Stimulated activated CD8-positive, alpha-beta memory T cell treated with anti-CD3 and anti-CD28 coated beads, Interleukin-2, amount 100 ng/mL, for 48 hours (primary cell): ENCODE results near the gene CCDC85A.

Source experiments
- DNase-seq, 2 donors: peaks; one replicate each; pipeline ENCODE4 v3.0.0-alpha.2; 2020; ENCODE audit warnings: low read depth in 2 of 2

CCDC85A gene

GRCh38 chr2:56192664-56193305 is 9.0 kb downstream of the CCDC85A start:
- no peak for DNase-seq

GRCh38 chr2:56195563-56195962 is 11.8 kb downstream of the CCDC85A start:
- no peak for DNase-seq

DNA sequence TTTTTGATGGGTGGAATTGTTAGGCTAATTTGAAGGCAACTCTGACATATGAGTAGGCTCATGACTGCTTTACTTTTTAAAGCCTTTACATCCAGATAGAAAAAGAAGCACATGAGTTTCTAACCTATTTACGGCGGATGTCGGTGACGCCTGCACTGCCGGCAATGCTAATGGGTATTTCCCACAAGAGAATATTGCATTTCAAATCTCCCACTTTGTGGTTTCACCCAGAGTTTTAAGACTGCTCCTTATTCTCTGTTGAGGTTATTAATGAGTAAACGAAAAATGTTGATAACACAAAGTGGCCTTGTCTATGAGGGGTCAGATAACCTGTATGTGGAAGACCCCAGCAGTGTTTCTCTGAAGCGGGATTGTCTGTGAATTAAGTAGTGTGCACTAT is 14.0 kb downstream of the CCDC85A start:
- no peak for DNase-seq

GRCh38 chr2:56198936-56199335 is 15.1 kb downstream of the CCDC85A start:
- DNase-seq: no peak

DNA sequence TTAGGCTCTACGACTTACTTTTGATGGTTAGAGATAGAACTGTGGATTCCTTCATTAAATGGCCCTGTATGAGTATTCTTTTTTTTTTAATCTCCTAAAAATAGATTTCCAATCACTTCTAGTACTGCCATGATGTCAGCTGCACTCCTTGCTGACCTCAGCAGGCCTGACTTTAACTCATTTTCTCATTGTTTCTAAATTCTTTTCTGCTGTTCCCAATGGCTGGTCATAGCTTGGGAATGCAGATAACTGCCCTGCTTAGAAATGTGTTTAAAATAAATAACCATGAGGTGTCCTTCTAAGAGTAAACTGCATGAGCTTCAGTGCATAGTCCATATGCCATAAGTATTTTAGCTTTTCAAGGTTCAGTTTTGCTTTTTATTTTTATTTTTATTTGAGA is 15.7 kb downstream of the CCDC85A start:
- DNase-seq: no peak

DNA sequence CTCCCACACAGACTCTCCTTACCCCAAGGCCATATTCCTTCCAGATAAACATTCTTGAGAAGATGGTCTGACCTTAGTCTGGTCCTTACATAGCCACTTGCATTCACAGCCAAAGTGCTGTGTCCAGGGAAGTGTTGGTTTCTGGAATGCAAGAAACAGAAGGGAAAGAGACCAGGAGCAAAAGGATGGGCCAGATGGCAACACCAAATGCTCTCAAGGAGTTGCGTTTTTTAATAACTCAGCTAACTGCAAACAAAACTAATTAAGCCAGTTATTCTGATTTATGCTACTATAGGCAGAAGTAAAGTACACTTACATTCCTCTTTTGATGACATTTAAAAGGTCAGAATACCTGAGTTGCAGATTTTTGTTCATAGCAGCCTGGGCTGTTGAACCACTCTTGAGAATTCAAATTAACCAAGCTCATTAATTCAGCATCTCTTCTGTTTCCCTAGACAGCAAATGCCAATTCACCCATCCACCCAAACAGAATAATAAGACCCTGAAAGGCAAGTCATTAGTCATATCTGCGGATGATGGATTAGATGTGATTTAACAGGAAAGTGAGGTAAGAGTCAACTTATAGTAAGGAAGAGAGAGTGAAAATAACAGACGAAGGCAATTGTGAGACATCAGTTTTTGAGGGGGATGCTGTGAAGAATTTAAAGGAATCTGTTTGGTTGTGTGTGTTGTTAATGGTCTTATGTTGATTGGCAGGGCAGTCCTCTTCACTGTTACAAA is 18.8 kb downstream of the CCDC85A start:
- no peak for DNase-seq

DNA sequence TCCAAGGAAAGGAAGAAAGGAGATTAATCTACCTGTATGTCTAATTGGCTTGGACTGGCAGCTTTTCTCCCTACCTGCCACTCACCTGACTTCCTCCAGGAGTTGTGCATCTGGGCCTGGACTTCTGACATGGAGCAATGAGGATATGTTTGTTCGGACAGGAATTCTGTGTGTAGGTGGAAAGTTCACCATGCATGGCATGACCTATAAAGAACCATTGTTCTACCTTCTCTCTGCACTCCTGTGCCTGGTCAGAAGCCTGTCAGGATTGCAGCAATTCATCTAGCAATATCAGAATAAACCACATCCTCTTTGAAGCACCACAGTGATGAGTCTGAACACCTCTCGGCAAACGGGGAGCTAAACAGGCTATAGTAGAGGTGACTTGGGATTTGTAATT is 20.8 kb downstream of the CCDC85A start:
- DNase-seq: no peak

DNA sequence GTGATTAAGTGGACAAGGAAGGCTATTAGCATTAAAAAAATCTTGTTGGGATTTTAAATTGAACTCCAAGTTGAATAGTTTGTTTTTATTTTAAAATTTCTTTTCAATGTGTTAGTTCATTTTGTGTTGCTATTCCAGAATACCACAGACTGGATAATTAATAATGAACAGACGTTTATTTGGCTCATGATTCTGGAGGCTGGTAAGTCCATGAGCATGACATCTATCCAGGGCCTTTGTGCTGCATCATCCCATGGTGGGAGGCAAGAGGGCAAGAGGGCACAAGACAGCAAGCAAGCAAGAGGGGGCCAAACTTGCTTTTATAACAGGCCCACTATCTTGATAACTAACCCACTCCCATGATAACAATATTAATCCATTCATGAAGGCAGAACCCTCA is 22.5 kb downstream of the CCDC85A start:
- DNase-seq: no peak

DNA sequence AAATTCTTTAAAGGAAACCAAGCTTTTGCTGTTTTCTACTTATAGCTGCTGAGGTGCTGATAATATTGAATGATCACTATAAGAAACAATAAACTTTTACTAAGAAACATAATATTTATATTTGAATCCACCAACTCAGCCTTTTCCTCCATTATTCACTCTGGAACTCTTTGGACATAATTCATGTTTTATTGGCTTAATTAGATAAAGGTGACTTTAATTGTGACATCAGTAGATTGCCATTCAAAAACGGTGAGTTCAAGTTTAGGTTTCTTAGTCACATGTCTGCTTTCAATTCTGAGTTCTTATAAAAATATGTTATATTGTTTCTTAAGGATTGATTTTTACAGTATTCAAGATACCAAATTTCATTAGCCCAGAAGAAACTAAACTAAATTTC is 24.0 kb downstream of the CCDC85A start:
- no peak for DNase-seq

DNA sequence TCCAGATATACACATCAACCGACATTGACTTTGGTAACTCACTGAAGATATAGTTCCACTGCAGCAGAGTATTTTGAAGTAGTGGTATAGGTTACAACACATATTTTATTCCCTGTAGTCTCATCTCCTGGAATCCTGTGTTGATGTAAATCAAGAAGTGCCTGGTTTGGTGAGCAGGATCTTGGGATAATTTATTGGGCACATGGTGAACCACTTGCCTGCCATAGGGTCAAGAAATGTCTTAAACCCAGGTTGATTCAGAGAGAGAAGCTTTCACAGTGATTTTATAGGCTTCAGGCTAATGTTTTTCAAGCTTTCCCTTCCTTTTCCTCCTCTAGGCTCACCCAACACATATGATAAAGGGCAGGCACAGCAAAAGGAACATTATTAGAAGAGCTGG is 24.6 kb downstream of the CCDC85A start:
- DNase-seq: no peak

GRCh38 chr2:56209701-56210100 is 25.9 kb downstream of the CCDC85A start:
- DNase-seq: no peak

GRCh38 chr2:56210291-56210690 is 26.5 kb downstream of the CCDC85A start:
- DNase-seq: no peak

GRCh38 chr2:56211048-56211447 is 27.3 kb downstream of the CCDC85A start:
- DNase-seq: no peak

DNA sequence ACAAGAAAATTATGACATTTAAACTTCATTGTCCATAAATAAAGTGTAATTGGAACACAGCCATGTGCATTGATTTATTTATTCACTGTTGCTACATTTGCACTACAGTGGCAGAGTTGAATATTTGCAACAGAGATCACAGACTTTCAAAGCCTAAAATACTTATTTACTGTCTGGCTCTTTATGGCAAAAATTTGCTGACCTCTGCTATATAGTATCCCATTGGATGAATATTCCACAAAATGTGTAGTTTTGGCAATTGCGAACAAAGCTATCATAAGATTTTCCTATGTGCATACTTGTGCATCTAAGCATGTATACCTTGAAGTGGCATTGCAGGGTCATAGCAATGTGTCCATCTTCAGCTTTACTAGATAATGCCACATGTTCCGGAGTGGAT is 32.1 kb downstream of the CCDC85A start:
- no peak for DNase-seq

GRCh38 chr2:56217106-56217505 is 33.3 kb downstream of the CCDC85A start:
- no peak for DNase-seq

- DNase-seq: no peak
These were observed 38.7 kb downstream of the CCDC85A start for GRCh38 chr2:56222481-56222880.

DNA sequence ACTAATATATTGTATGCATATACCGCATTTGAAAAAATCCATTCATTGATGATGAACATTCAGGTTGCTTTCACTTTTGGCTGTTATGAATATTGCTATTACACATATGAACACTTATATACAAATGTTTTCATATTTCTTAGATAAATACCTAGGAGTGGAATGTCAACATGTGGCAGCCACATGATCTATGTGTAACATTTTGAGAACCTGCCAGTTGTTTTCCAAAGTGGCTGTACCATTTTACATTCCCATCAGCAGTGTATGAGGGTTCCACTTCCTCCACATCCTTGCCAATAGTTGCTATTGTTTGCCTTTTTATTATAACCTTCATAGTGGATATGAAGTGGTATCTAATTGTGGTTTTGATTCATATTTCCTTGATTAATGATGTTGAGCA is 40.5 kb downstream of the CCDC85A start:
- DNase-seq: no peak

GRCh38 chr2:56227811-56228210 is 44.0 kb downstream of the CCDC85A start:
- DNase-seq: no peak

GRCh38 chr2:56229397-56230060 is 45.7 kb downstream of the CCDC85A start:
- no peak for DNase-seq

- no peak for DNase-seq
These were observed 46.4 kb downstream of the CCDC85A start for GRCh38 chr2:56230156-56230555.

DNA sequence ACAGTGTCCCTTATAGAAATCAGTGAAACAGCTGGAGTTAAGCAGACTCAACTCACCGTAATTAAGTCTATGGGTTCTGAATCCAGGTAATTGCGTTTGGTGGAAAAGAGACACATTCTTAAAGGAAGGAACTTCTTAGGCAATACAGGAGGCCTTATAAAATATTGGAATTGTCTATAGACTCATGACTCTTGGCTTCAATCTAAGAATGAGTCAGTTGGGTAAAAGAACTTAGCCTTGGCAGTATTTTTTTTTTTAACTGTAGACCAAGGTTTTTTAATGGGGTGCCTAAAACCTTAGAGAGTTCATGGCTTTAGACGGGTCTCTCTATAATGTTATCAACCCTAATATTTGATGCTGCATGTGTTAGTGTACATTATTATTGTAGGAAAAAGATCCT is 47.6 kb downstream of the CCDC85A start:
- DNase-seq: no peak

DNA sequence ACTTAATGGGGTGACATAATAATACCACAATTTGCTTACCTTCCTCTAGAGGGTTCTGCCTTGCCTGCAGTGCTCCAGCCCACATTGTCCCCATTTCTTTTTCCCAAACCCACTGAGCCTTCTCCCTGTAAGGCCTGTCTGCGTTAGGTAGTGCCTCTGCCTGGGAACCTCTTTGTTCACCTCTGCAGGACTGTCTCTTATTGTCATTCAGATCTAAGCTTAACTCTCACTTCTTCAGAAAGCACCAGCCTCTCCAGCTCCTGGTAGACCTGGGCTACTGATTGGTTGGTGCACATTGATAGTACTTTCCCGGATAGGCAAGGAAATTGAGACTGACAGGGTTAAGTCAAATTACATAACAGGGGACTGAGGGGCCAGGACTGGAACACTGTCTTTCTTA is 49.1 kb downstream of the CCDC85A start:
- no peak for DNase-seq

DNA sequence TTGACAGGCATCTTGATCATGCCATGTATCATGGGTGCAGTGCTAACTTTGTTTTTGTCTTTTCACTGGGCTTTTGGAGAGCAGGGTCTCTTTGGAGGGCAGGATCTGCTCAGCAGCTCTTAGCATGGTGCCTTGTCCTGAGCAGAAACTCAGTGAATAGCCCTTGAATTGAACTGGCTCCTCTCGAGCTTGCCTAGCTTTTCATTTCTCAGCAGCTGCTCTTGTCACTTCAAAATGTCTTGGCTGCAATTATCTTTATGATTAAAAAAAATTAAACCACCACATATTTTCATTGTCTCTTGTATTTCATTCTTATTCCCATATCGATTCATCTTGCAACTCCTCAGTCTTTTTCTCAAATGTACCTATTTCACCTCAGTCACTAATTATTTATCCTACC is 50.5 kb downstream of the CCDC85A start:
- no peak for DNase-seq
